SU-DHL-6 (cell line): ENCODE measurements around the gene LRFN2.

Source experiments
- H2AFZ ChIP-seq: fragments of 200-600 bp; sonication (generic); 2 replicates; pipeline ENCODE4 v1.6.1; 2014; ENCODE audit warnings: low read depth, mild to moderate bottlenecking, moderate library complexity, mixed read lengths, antibody characterized with exemption, low read length; ENCODE audit not compliant: severe bottlenecking
- H3F3A ChIP-seq: fragments of 200-600 bp; shearing (Covaris generic); 2 replicates; pipeline ENCODE4 v1.6.0; 2016; ENCODE audit warnings: antibody characterized with exemption, mild to moderate bottlenecking; ENCODE audit not compliant: insufficient read depth
- H3K27ac ChIP-seq: fragments of 200-600 bp; sonication (generic); 2 replicates; pipeline ENCODE4 v1.5.1; 2016; ENCODE audit warnings: low read depth, mild to moderate bottlenecking, low read length, moderate library complexity, mixed read lengths
- H3K27me3 ChIP-seq: fragments of 200-600 bp; sonication (generic), shearing (Covaris generic); 2 replicates; pipeline ENCODE4 v1.6.0; 2014; ENCODE audit warnings: mild to moderate bottlenecking, low read length
- H3K36me3 ChIP-seq: fragments of 200-600 bp; sonication (generic); 2 replicates; pipeline ENCODE4 v1.6.1; 2014; ENCODE audit warnings: mild to moderate bottlenecking, low read length, mixed read lengths
- H3K4me2 ChIP-seq: fragments of 300-600, 200-600 bp; shearing (Covaris generic), sonication (generic); 2 replicates; pipeline ENCODE4 v1.6.0; 2014; ENCODE audit warnings: low read length, low read depth, mild to moderate bottlenecking; ENCODE audit not compliant: poor library complexity, severe bottlenecking
- H3K4me3 ChIP-seq: fragments of 200-600 bp; sonication (generic); 2 replicates; pipeline ENCODE4 v1.5.1; 2014; ENCODE audit warnings: antibody characterized with exemption, low read length, mild to moderate bottlenecking, mixed read lengths; ENCODE audit not compliant: insufficient read depth, poor library complexity, severe bottlenecking
- H3K79me2 ChIP-seq: fragments of 200-600 bp; sonication (generic); 2 replicates; pipeline ENCODE4 v1.6.1; 2014; ENCODE audit warnings: mild to moderate bottlenecking, low read length, moderate library complexity; ENCODE audit not compliant: insufficient read depth
- H3K9ac ChIP-seq: fragments of 200-600 bp; sonication (generic); 2 replicates; pipeline ENCODE4 v1.7.0; 2014; ENCODE audit warnings: mild to moderate bottlenecking, low read length
- H3K9me2 ChIP-seq: fragments of 200-600 bp; sonication (generic); replicated peaks from 2 replicates; pipeline ENCODE4 v1.6.1; 2014; ENCODE audit warnings: low read length; ENCODE audit not compliant: insufficient read depth
- H3K9me3 ChIP-seq: fragments of 200-600 bp; sonication (generic); 2 replicates; pipeline ENCODE4 v1.6.1; 2014; ENCODE audit warnings: low read length, mixed read lengths; ENCODE audit not compliant: insufficient read depth
- H4K20me1 ChIP-seq: fragments of 200-600 bp; sonication (generic); 2 replicates; pipeline ENCODE4 v1.6.1; 2014; ENCODE audit warnings: low read depth, mild to moderate bottlenecking, antibody characterized with exemption, low read length, moderate library complexity, mixed read lengths
- EZH2phosphoT487 ChIP-seq: fragments of 200-600 bp; sonication (generic), shearing (Covaris generic); conservative IDR thresholded peaks from 2 replicates; pipeline ENCODE4 v1.6.1; 2018; ENCODE audit warnings: mild to moderate bottlenecking, antibody characterized with exemption, low read length, moderate library complexity, mixed read lengths
- TF ChIP-seq, protein P1 (sequence below): fragments of 200-600 bp; sonication (generic); IDR thresholded peaks from one replicate; pipeline ENCODE4 v1.5.1; 2017; ENCODE audit warnings: antibody characterized with exemption, mild to moderate bottlenecking, low read length, moderate library complexity; ENCODE audit not compliant: insufficient read depth, poor library complexity, severe bottlenecking

LRFN2 gene

DNA sequence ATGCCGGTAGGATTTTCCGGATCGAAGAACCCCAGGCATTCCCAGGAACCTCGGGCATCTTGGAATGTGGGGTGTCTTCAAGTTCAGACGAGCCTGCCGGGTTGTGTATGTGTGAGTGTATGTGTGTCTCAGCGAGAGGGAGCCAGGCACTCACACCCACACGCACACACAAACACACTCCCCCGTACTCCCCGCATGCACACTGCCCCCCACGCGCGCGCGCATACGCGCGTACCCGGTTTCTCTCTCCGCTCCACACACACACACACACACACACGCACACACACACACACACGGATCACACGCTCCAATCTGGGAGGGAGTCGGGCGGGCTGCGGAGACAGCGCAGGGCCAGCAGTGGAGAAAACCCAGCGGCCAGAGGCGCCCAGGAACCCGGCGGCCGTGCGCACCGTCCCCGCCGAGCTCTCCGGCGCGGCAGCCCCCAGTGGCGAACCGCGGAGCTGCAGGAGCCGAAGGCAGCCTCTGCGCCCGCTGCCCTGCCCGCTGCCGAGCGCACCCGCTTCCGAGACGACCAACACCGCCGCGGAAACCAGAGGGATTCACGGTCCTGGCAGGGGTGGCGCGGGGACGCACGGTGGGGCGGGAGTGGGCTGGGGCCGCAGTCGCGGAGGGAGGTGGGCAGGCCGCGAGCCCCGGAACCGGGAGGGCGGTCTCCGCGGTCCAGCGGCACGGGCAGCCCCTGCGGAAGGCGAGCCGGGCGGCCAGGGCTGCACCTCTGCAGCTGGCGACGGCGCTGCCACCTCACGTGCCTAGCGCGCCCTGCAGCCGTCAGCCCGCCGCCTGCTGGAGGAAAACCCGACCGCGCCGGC, at the start of gene LRFN2:
LRFN2 (minus strand) TSS at position 125 of the 830 bp plus-strand sequence.
- H3K79me2 ChIP-seq: no peaks in the 10 kb centered on the region
- no peak within 1 kb of the TSS for H2AFZ ChIP-seq
- TF ChIP-seq, protein P1, sequence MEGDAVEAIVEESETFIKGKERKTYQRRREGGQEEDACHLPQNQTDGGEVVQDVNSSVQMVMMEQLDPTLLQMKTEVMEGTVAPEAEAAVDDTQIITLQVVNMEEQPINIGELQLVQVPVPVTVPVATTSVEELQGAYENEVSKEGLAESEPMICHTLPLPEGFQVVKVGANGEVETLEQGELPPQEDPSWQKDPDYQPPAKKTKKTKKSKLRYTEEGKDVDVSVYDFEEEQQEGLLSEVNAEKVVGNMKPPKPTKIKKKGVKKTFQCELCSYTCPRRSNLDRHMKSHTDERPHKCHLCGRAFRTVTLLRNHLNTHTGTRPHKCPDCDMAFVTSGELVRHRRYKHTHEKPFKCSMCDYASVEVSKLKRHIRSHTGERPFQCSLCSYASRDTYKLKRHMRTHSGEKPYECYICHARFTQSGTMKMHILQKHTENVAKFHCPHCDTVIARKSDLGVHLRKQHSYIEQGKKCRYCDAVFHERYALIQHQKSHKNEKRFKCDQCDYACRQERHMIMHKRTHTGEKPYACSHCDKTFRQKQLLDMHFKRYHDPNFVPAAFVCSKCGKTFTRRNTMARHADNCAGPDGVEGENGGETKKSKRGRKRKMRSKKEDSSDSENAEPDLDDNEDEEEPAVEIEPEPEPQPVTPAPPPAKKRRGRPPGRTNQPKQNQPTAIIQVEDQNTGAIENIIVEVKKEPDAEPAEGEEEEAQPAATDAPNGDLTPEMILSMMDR: no peak
- no peak for TF ChIP-seq EZH2phosphoT487
- H3K36me3 ChIP-seq: no peaks in the 10 kb centered on the region
- no peaks in the 10 kb centered on the region for H4K20me1 ChIP-seq
- H3K9ac ChIP-seq: no peak within 1 kb of the TSS
- no peaks in the 10 kb centered on the region for H3K9me2 ChIP-seq
- no peaks in the 10 kb centered on the region for H3K9me3 ChIP-seq
- H3K4me3 ChIP-seq: no peak within 1 kb of the TSS
- H3F3A ChIP-seq: no peaks in the 10 kb centered on the region
- H3K27me3 ChIP-seq: no peaks in the 10 kb centered on the region
- peak within 1 kb of the TSS; percentile 19 for H3K4me2 ChIP-seq
- H3K27ac ChIP-seq: no peak within 1 kb of the TSS

DNA sequence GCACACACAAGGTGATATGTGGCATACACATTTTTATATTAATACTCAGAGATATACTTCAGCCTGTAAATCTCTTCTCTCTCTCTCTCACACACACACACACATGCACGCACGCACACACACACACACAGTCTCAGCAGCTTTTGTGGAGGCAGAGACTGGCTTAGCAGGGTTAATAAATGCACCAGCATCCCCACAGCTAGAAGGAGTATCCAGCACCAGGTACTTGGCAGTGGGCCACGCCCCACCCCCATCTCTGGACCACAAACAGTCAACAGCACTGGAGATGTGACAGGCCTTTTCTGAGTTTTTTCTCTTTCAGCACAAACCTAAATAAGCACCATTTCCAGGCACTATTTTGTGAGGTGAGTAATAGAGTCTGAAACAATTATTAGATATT, 47.3 kb upstream of the LRFN2 start:
- Histone ChIP-seq H3K4me2 (no peak overlapping the region), H3K9me2 (no peaks in the 10 kb centered on the region), H4K20me1 (no peaks in the 10 kb centered on the region), H3K9ac (no peak overlapping the region), H3K36me3 (no peaks in the 10 kb centered on the region), H3K79me2 (no peaks in the 10 kb centered on the region), H3K4me3 (no peak overlapping the region), H3K27ac (no peak overlapping the region), H3F3A (no peaks in the 10 kb centered on the region), H3K27me3 (no peaks in the 10 kb centered on the region), H3K9me3 (no peaks in the 10 kb centered on the region), H2AFZ (no peak overlapping the region)
- TF ChIP-seq, protein P1: no peak
- no peak for TF ChIP-seq EZH2phosphoT487

DNA sequence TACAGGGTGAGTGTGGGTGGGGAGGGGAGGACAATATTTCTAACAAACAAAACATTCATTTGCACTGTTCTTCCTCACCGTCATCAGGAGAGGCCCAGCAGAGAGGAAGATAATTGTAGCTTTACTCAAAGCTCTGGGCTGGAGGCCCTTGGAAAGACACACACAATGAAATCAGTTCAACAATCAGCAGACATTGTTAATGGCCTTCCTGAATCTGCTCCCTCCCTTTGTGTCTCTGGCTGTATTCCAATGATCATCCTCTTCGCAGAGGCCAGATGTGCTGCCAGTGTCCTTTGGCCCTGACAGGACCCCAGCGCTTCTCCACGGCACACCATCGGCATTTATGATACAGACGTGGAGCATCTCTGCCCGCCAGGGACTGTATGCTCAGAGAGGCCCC, 44.6 kb upstream of the LRFN2 start:
- Histone ChIP-seq H3K4me2 (no peak overlapping the region), H4K20me1 (no peaks in the 10 kb centered on the region), H3F3A (no peaks in the 10 kb centered on the region), H2AFZ (no peak overlapping the region), H3K9me2 (no peaks in the 10 kb centered on the region), H3K4me3 (no peak overlapping the region), H3K27me3 (no peaks in the 10 kb centered on the region), H3K9ac (no peak overlapping the region), H3K27ac (no peak overlapping the region), H3K36me3 (no peaks in the 10 kb centered on the region), H3K9me3 (no peaks in the 10 kb centered on the region), H3K79me2 (no peaks in the 10 kb centered on the region)
- TF ChIP-seq EZH2phosphoT487: no peak
- TF ChIP-seq, protein P1: no peak
